CD14-positive monocyte (primary cell): ENCODE data around the gene FLRT1. TPM values are rescaled to one million over a fixed set of nuclear protein-coding genes. Genes with fewer than 3 reads are reported as not detected.

Experiments
- DNase-seq, 3 donors: peaks; one replicate each; pipeline ENCODE4 v3.0.0-alpha.2; 2011 to 2022
- H2AFZ ChIP-seq: 2 replicates; pipeline ENCODE4 v1.6.0; 2012; ENCODE audit warnings: mild to moderate bottlenecking, low read depth, low read length, inconsistent platforms; ENCODE audit not compliant: insufficient read depth, poor library complexity, severe bottlenecking
- H3K27ac ChIP-seq, 2 donors: 1 replicate in 1 of 2; 2 replicates in 1 of 2; pipeline ENCODE4 v1.5.1; 2012 to 2013; ENCODE audit warnings: low read length in 2 of 2, control low read depth in 1 of 2, inconsistent platforms in 1 of 2, low read depth in 1 of 2, mild to moderate bottlenecking in 1 of 2
- H3K27me3 ChIP-seq, 2 donors: one replicate each; pipeline versions ENCODE4 v1.6.0 to v1.6.1; 2011 to 2013; ENCODE audit warnings: low read length in 2 of 2; ENCODE audit not compliant: control insufficient read depth in 2 of 2, insufficient read depth in 2 of 2
- H3K36me3 ChIP-seq, 2 donors: replicated peaks in 1 of 2; 1 replicate in 1 of 2; 2 replicates in 1 of 2; pipeline versions ENCODE4 v1.5.1 to v1.6.1; 2012 to 2013; ENCODE audit warnings: low read length in 2 of 2, control low read depth in 1 of 2, inconsistent platforms in 1 of 2, mild to moderate bottlenecking in 1 of 2; ENCODE audit not compliant: insufficient read depth in 2 of 2, control insufficient read depth in 1 of 2
- H3K4me1 ChIP-seq, 2 donors: 1 replicate in 1 of 2; 2 replicates in 1 of 2; pipeline versions ENCODE4 v1.5.1 to v1.6.1; 2012 to 2013; ENCODE audit warnings: low read length in 2 of 2, control low read depth in 1 of 2, inconsistent platforms in 1 of 2, mild to moderate bottlenecking in 1 of 2, moderate library complexity in 1 of 2; ENCODE audit not compliant: insufficient read depth in 2 of 2, control insufficient read depth in 1 of 2
- H3K4me2 ChIP-seq: replicated peaks from 2 replicates; pipeline ENCODE3; 2012; ENCODE audit warnings: low read length, moderate library complexity, mild to moderate bottlenecking; ENCODE audit not compliant: poor library complexity, severe bottlenecking; ENCODE audit errors: extremely low read depth
- H3K4me3 ChIP-seq, 3 experiments: fragments of 200-600 bp in 1 of 3; sonication (generic) in 1 of 3; replicated peaks in 1 of 3; 1 replicate in 2 of 3; 2 replicates in 1 of 3; pipeline ENCODE4 v1.5.1; 2011 to 2013; ENCODE audit warnings: low read length in 3 of 3, mild to moderate bottlenecking in 3 of 3, control low read depth in 2 of 3, low read depth in 2 of 3, inconsistent platforms in 1 of 3, moderate library complexity in 1 of 3
- H3K79me2 ChIP-seq: 2 replicates; pipeline ENCODE4 v1.6.0; 2012; ENCODE audit warnings: mild to moderate bottlenecking, control low read depth, inconsistent platforms, low read length, moderate library complexity; ENCODE audit not compliant: insufficient read depth
- H3K9ac ChIP-seq: 2 replicates; pipeline ENCODE4 v1.6.0; 2017; ENCODE audit warnings: low read length, mild to moderate bottlenecking; ENCODE audit not compliant: insufficient read depth, poor library complexity, severe bottlenecking
- H3K9me3 ChIP-seq, 2 donors: replicated peaks in 1 of 2; 1 replicate in 1 of 2; 2 replicates in 1 of 2; pipeline versions ENCODE4 v1.5.1 to v1.6.1; 2012 to 2013; ENCODE audit warnings: low read length in 2 of 2, control low read depth in 1 of 2; ENCODE audit not compliant: control insufficient read depth in 1 of 2, insufficient read depth in 1 of 2
- H4K20me1 ChIP-seq: 2 replicates; pipeline ENCODE4 v1.6.0; 2012; ENCODE audit warnings: mild to moderate bottlenecking, low read length, control low read depth, moderate library complexity; ENCODE audit not compliant: insufficient read depth
- H3K27ac Mint-ChIP-seq, 7 donors: one replicate each; pipeline ENCODE4 v1.8.0; 2020; ENCODE audit warnings: mild to moderate bottlenecking in 7 of 7, mixed read lengths in 7 of 7, moderate library complexity in 6 of 7, inconsistent platforms in 2 of 7
- H3K27me3 Mint-ChIP-seq, 3 donors: one replicate each; pipeline ENCODE4 v1.8.0; 2021 to 2022; ENCODE audit warnings: low read depth in 3 of 3, mild to moderate bottlenecking in 3 of 3, mixed read lengths in 3 of 3, moderate library complexity in 3 of 3, inconsistent platforms in 1 of 3
- H3K36me3 Mint-ChIP-seq, 2 donors: one replicate each; pipeline ENCODE4 v1.8.0; 2020; ENCODE audit warnings: mixed read lengths in 2 of 2, inconsistent platforms in 1 of 2, mild to moderate bottlenecking in 1 of 2
- H3K4me1 Mint-ChIP-seq: one replicate; pipeline ENCODE4 v1.8.0; 2020; ENCODE audit warnings: mild to moderate bottlenecking, mixed read lengths
- H3K4me3 Mint-ChIP-seq, 2 donors: one replicate each; pipeline ENCODE4 v1.8.0; 2020; ENCODE audit warnings: mild to moderate bottlenecking in 2 of 2, mixed read lengths in 2 of 2, moderate library complexity in 1 of 2
- H3K9me3 Mint-ChIP-seq, 7 donors: one replicate each; pipeline ENCODE4 v1.8.0; 2020 to 2022; ENCODE audit warnings: mixed read lengths in 7 of 7, mild to moderate bottlenecking in 6 of 7, moderate library complexity in 6 of 7, inconsistent platforms in 2 of 7
- CTCF ChIP-seq: fragments of 200-600 bp; IDR thresholded peaks from one replicate; pipeline ENCODE4 v1.8.0; 2022; ENCODE audit warnings: antibody characterized with exemption, mild to moderate bottlenecking
- WGBS: methylation state at CpG from one replicate; pipeline ENCODE4 v1.1.5; 2013; ENCODE audit warnings: missing lambda C conversion rate; ENCODE audit not compliant: insufficient coverage; 5-methylcytosine and 5-hydroxymethylcytosine counted together
- intact Hi-C, 2 donors: fragments of 100-400 bp; cut with micrococcal nuclease; formaldehyde crosslinking; loops; one replicate each; pipeline versions ENCODE4 v1.15.0 to v1.15.1; 2023
- polyA plus RNA-seq, 3 donors: library from polyadenylated mRNA; depleted of rRNA in 1 of 3; unstranded in 2 of 3; stranded (reverse) in 1 of 3; fragments of 300-500 nt in 2 of 3; fragments of >200 nt in 1 of 3; fragmentation: Illumina TruSeq in 2 of 3; gene quantifications; 1 replicate in 2 of 3; 2 replicates in 1 of 3; pipeline ENCODE4 v1.2.3, GENCODE V29; 2012 to 2021

The FLRT1 gene
- polyA plus RNA-seq, 3 donors = not detected

- H3K4me1 ChIP-seq = peaks cover 14 to 16% of the 10 kb centered on the region in 2 donors
- H3K9ac ChIP-seq = no peak overlapping the region
- no peak overlapping the region for H3K4me3 ChIP-seq
- no peaks in the 10 kb centered on the region for H4K20me1 ChIP-seq
- Mint-ChIP-seq H3K27ac (peak overlapping the region in 1 of 7 donors; percentile 36), H3K4me3 (no peak overlapping the region), H3K9me3 (no peaks in the 10 kb centered on the region), H3K4me1 (peaks cover 10% of the 10 kb centered on the region), H3K27me3 (peaks cover 0 to 1% (median 0%) of the 10 kb centered on the region in 3 donors), H3K36me3 (no peaks in the 10 kb centered on the region)
- no peak for TF ChIP-seq CTCF
- no peak overlapping the region for H3K27ac ChIP-seq
- DNase-seq = no peak
- peak overlapping the region; percentile 70 for H2AFZ ChIP-seq
- H3K36me3 ChIP-seq = no peaks in the 10 kb centered on the region
- WGBS = 87% methylated on average over 17 of the region's 19 CpGs
- intact Hi-C loops = no loop called here
- no peaks in the 10 kb centered on the region for H3K27me3 ChIP-seq
- H3K4me2 ChIP-seq = no peak overlapping the region
- no peaks in the 10 kb centered on the region for H3K79me2 ChIP-seq
- H3K9me3 ChIP-seq = no peaks in the 10 kb centered on the region
Measured at GRCh38 chr11:64048042-64048854, 12.5 kb downstream of the FLRT1 start.

- Histone ChIP-seq H4K20me1 (no peaks in the 10 kb centered on the region), H3K4me3 (no peak overlapping the region), H3K27me3 (no peaks in the 10 kb centered on the region), H3K9ac (no peak overlapping the region), H3K36me3 (no peaks in the 10 kb centered on the region), H3K9me3 (no peaks in the 10 kb centered on the region), H2AFZ (no peak overlapping the region), H3K4me2 (no peak overlapping the region), H3K27ac (no peak overlapping the region), H3K79me2 (no peaks in the 10 kb centered on the region), H3K4me1 (peaks cover 14 to 16% of the 10 kb centered on the region in 2 donors)
- peaks cover 10% of the 10 kb centered on the region for H3K4me1 Mint-ChIP-seq
- DNase-seq = no peak
- peaks cover 0 to 3% (median 1%) of the 10 kb centered on the region in 3 donors for H3K27me3 Mint-ChIP-seq
- intact Hi-C loops = no loop called here
- no peaks in the 10 kb centered on the region for H3K36me3 Mint-ChIP-seq
- no peak overlapping the region for H3K4me3 Mint-ChIP-seq
- H3K27ac Mint-ChIP-seq = no peak overlapping the region
- H3K9me3 Mint-ChIP-seq = no peaks in the 10 kb centered on the region
- WGBS = 95% methylated on average over 6 of the region's 8 CpGs
- no peak for TF ChIP-seq CTCF
Measured at GRCh38 chr11:64049509-64049908, 13.8 kb downstream of the FLRT1 start.
